GM10266 (cell line): ENCODE results near the gene RBM41.

Experiments used
- DNase-seq: peaks from one replicate; pipeline ENCODE4 v3.0.0; 2012; ENCODE audit errors: extremely low spot score
- CTCF ChIP-seq: IDR thresholded peaks from 2 replicates; pipeline ENCODE4 v1.5.1; 2012; ENCODE audit warnings: mild to moderate bottlenecking, low read depth; ENCODE audit not compliant: control insufficient read depth, insufficient read depth; ENCODE audit errors: missing control alignments

The RBM41 gene

GRCh38 chrX:107146670-107147069 is 28.0 kb upstream of the RBM41 start:
- TF ChIP-seq CTCF = no peak

GRCh38 chrX:107135965-107136307 is 17.3 kb upstream of the RBM41 start:
- no peak for TF ChIP-seq CTCF
- DNase-seq = no peak

More at GRCh38 chrX:107146670-107147069, 28.0 kb upstream of the RBM41 start:
- DNase-seq = no peak

- no peak for DNase-seq
- no peak for TF ChIP-seq CTCF
These were observed 16.7 kb upstream of the RBM41 start for GRCh38 chrX:107135049-107135964.

- no peak for TF ChIP-seq CTCF
- DNase-seq = no peak
These were observed 5.1 kb upstream of the RBM41 start for GRCh38 chrX:107123750-107124149.

- TF ChIP-seq CTCF = no peak
- no peak for DNase-seq
These were observed 661 bp upstream of the RBM41 start for GRCh38 chrX:107119283-107119682.

GRCh38 chrX:107117993-107118321 is 665 bp downstream of the RBM41 start:
- peak; percentile 2 for DNase-seq
- TF ChIP-seq CTCF = no peak

GRCh38 chrX:107107459-107107858 is 11.2 kb downstream of the RBM41 start:
- no peak for DNase-seq
- TF ChIP-seq CTCF = no peak
